H9 (cell line): ENCODE data around the gene SBK2. TPM values are rescaled to one million over a fixed set of nuclear protein-coding genes. Genes with fewer than 3 reads are reported as not detected.

Source experiments
- DNase-seq: peaks from one replicate; pipeline ENCODE4 v3.0.0-alpha.2; 2017
- H2AFZ ChIP-seq: one replicate; pipeline ENCODE4 v1.6.1; 2013; ENCODE audit warnings: mild to moderate bottlenecking, low read length, control low read depth, moderate library complexity
- H2AK5ac ChIP-seq: 2 replicates; pipeline ENCODE4 v1.6.1; 2013; ENCODE audit warnings: low read length, control low read depth, mixed read lengths; ENCODE audit not compliant: insufficient read length
- H2BK120ac ChIP-seq: one replicate; pipeline ENCODE4 v1.6.1; 2013; ENCODE audit warnings: low read depth, mild to moderate bottlenecking, low read length, control low read depth, inconsistent platforms; ENCODE audit not compliant: poor library complexity, severe bottlenecking
- H2BK12ac ChIP-seq: 2 replicates; pipeline ENCODE4 v1.6.1; 2013; ENCODE audit warnings: low read length, control low read depth, mixed read lengths, low read depth; ENCODE audit not compliant: insufficient read length
- H2BK15ac ChIP-seq: 2 replicates; pipeline ENCODE4 v1.6.1; 2013; ENCODE audit warnings: low read depth, low read length, control low read depth
- H2BK20ac ChIP-seq: one replicate; pipeline ENCODE4 v1.6.1; 2013; ENCODE audit warnings: low read depth, mild to moderate bottlenecking, low read length, control low read depth, inconsistent platforms; ENCODE audit not compliant: poor library complexity, severe bottlenecking
- H2BK5ac ChIP-seq: 2 replicates; pipeline ENCODE4 v1.6.1; 2013; ENCODE audit warnings: low read length, control low read depth, mixed read lengths; ENCODE audit not compliant: insufficient read length
- H3K14ac ChIP-seq: 2 replicates; pipeline ENCODE4 v1.6.1; 2013; ENCODE audit warnings: low read length, control low read depth; ENCODE audit not compliant: insufficient read depth
- H3K18ac ChIP-seq: 2 replicates; pipeline ENCODE4 v1.6.1; 2013; ENCODE audit warnings: low read depth, mild to moderate bottlenecking, mixed read lengths, low read length, control low read depth; ENCODE audit not compliant: insufficient read length
- H3K23ac ChIP-seq: 2 replicates; pipeline ENCODE4 v1.6.1; 2013; ENCODE audit warnings: low read length, control low read depth, mixed read lengths, low read depth; ENCODE audit not compliant: insufficient read length
- H3K23me2 ChIP-seq: 2 replicates; pipeline ENCODE4 v1.6.1; 2013; ENCODE audit warnings: low read depth, mild to moderate bottlenecking, mixed read lengths, low read length, control low read depth; ENCODE audit not compliant: insufficient read length, poor library complexity, severe bottlenecking
- H3K27ac ChIP-seq: 2 replicates; pipeline ENCODE4 v1.5.1; 2013; ENCODE audit warnings: low read length, control low read depth, mixed read lengths, low read depth; ENCODE audit not compliant: insufficient read length
- H3K27me3 ChIP-seq: 2 replicates; pipeline ENCODE4 v1.6.1; 2013; ENCODE audit warnings: low read length, control low read depth, inconsistent platforms; ENCODE audit not compliant: insufficient read depth
- H3K4ac ChIP-seq: 2 replicates; pipeline ENCODE4 v1.6.1; 2013; ENCODE audit warnings: low read depth, mild to moderate bottlenecking, control low read depth, inconsistent platforms, low read length, moderate library complexity
- H3K4me1 ChIP-seq: 2 replicates; pipeline ENCODE4 v1.6.1; 2013; ENCODE audit warnings: low read length, control low read depth, inconsistent platforms; ENCODE audit not compliant: insufficient read depth
- H3K4me2 ChIP-seq: 2 replicates; pipeline ENCODE4 v1.6.1; 2013; ENCODE audit warnings: low read length, control low read depth, mixed read lengths; ENCODE audit not compliant: insufficient read length, insufficient read depth
- H3K56ac ChIP-seq: 2 replicates; pipeline ENCODE4 v1.6.1; 2013; ENCODE audit warnings: low read depth, mild to moderate bottlenecking, mixed read lengths, low read length, control low read depth; ENCODE audit not compliant: insufficient read length
- H3K79me1 ChIP-seq: 2 replicates; pipeline ENCODE4 v1.6.1; 2013; ENCODE audit warnings: low read depth, mild to moderate bottlenecking, moderate library complexity, low read length, control low read depth, inconsistent platforms; ENCODE audit not compliant: insufficient read depth, poor library complexity, severe bottlenecking
- H3K79me2 ChIP-seq: 2 replicates; pipeline ENCODE4 v1.6.1; 2013; ENCODE audit warnings: low read length, control low read depth, inconsistent platforms; ENCODE audit not compliant: insufficient read depth
- H3K9ac ChIP-seq: 2 replicates; pipeline ENCODE4 v1.6.1; 2013; ENCODE audit warnings: low read length, control low read depth, mixed read lengths; ENCODE audit not compliant: insufficient read length; ENCODE audit errors: extremely low read depth
- H3K9me3 ChIP-seq: one replicate; pipeline ENCODE4 v1.6.1; 2013; ENCODE audit warnings: low read depth, low read length, inconsistent platforms; ENCODE audit not compliant: control insufficient read depth
- H3T11ph ChIP-seq: one replicate; pipeline ENCODE4 v1.6.1; 2013; ENCODE audit warnings: mild to moderate bottlenecking, low read length, control low read depth, inconsistent platforms
- H4K20me1 ChIP-seq: one replicate; pipeline ENCODE4 v1.6.1; 2013; ENCODE audit not compliant: control insufficient read depth, insufficient read length, insufficient read depth
- H4K5ac ChIP-seq: 2 replicates; pipeline ENCODE4 v1.6.1; 2013; ENCODE audit warnings: low read depth, mild to moderate bottlenecking, mixed read lengths, low read length, control low read depth; ENCODE audit not compliant: insufficient read length
- H4K8ac ChIP-seq: replicated peaks from 2 replicates; pipeline ENCODE4 v1.6.1; 2013; ENCODE audit warnings: low read length, control low read depth, mixed read lengths, low read depth; ENCODE audit not compliant: insufficient read length
- H4K91ac ChIP-seq: 2 replicates; pipeline ENCODE4 v1.6.1; 2013; ENCODE audit warnings: low read depth, mild to moderate bottlenecking, moderate library complexity, mixed read lengths, low read length, control low read depth; ENCODE audit not compliant: insufficient read length
- H3K27ac Mint-ChIP-seq, 3 experiments: 2 replicates in 2 of 3; 3 replicates in 1 of 3; pipeline ENCODE4 v1.8.0; 2020 to 2021; ENCODE audit warnings: mixed read lengths in 3 of 3, mild to moderate bottlenecking in 1 of 3, moderate library complexity in 1 of 3
- H3K27me3 Mint-ChIP-seq: 2 replicates; pipeline ENCODE4 v1.8.0; 2021; ENCODE audit warnings: low read depth, mild to moderate bottlenecking, moderate library complexity, mixed read lengths
- H3K36me3 Mint-ChIP-seq, 3 experiments: 2 replicates in 2 of 3; 3 replicates in 1 of 3; pipeline ENCODE4 v1.8.0; 2020 to 2021; ENCODE audit warnings: low read depth in 3 of 3, mixed read lengths in 3 of 3; ENCODE audit not compliant: insufficient read depth in 1 of 3
- H3K4me1 Mint-ChIP-seq, 2 experiments: 2 replicates each; pipeline ENCODE4 v1.8.0; 2020; ENCODE audit warnings: mixed read lengths in 2 of 2
- H3K4me3 Mint-ChIP-seq, 2 experiments: 2 replicates in 1 of 2; 3 replicates in 1 of 2; pipeline ENCODE4 v1.8.0; 2020 to 2021; ENCODE audit warnings: mild to moderate bottlenecking in 2 of 2, mixed read lengths in 2 of 2, moderate library complexity in 1 of 2
- H3K9me3 Mint-ChIP-seq, 2 experiments: 2 replicates in 1 of 2; 3 replicates in 1 of 2; pipeline ENCODE4 v1.8.0; 2020; ENCODE audit warnings: mild to moderate bottlenecking in 2 of 2, mixed read lengths in 2 of 2, moderate library complexity in 1 of 2
- WGBS: extraction: QIAGEN DNeasy Blood & Tissue Kit; methylation state at CpG from one replicate; pipeline ENCODE4 v1.1.7; 2013; ENCODE audit warnings: missing lambda C conversion rate, low lambda C conversion rate, mixed read lengths; ENCODE audit not compliant: insufficient read length; ENCODE audit errors: extremely low coverage; 5-methylcytosine and 5-hydroxymethylcytosine counted together
- total RNA-seq: library from RNA; stranded (reverse); gene quantifications from 2 replicates; pipeline ENCODE4 v1.2.1, GENCODE V29; 2021
- TF ChIP-seq, protein P1 (sequence below): fragments of 200-600 bp; sonication (generic); conservative IDR thresholded peaks from 3 replicates; pipeline ENCODE4 v1.8.0; 2021; ENCODE audit warnings: antibody characterized with exemption, mild to moderate bottlenecking

SBK2 gene
- total RNA-seq, 1 experiment from 2014 or later: 2.8 TPM

DNA sequence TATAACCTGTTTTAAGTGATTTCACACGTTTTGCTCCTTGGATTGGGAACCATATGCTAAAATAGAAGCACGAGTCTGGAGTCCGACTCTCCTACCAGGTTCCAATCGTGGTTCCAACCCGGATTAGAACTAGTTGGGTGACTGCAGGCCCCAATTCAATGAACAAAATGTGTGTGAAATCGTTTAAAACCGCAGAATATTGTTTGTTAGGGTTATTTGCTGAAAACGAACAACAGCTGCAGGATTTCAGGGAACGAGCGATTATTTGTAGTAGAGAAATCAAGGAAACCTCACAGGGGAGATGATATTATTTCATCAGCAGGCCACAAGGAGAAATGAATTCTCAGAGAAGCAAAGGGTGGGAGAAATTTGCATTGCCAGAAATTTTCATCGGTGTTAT lies 32.0 kb downstream of the SBK2 start:
- no peak overlapping the region for H3T11ph ChIP-seq
- H3K4me2 ChIP-seq: no peak overlapping the region
- 0 out of 4 replicates have a peak, but pooled peaks cover 0 to 2% of the 10 kb centered on the region in 2 experiments for H3K4me1 Mint-ChIP-seq
- no peak overlapping the region for H2BK120ac ChIP-seq
- TF ChIP-seq, protein P1, sequence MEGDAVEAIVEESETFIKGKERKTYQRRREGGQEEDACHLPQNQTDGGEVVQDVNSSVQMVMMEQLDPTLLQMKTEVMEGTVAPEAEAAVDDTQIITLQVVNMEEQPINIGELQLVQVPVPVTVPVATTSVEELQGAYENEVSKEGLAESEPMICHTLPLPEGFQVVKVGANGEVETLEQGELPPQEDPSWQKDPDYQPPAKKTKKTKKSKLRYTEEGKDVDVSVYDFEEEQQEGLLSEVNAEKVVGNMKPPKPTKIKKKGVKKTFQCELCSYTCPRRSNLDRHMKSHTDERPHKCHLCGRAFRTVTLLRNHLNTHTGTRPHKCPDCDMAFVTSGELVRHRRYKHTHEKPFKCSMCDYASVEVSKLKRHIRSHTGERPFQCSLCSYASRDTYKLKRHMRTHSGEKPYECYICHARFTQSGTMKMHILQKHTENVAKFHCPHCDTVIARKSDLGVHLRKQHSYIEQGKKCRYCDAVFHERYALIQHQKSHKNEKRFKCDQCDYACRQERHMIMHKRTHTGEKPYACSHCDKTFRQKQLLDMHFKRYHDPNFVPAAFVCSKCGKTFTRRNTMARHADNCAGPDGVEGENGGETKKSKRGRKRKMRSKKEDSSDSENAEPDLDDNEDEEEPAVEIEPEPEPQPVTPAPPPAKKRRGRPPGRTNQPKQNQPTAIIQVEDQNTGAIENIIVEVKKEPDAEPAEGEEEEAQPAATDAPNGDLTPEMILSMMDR: no peak
- H2BK20ac ChIP-seq: no peak overlapping the region
- no peak overlapping the region for H3K4ac ChIP-seq
- H3K27me3 ChIP-seq: peaks cover 5% of the 10 kb centered on the region
- no peak overlapping the region for H3K14ac ChIP-seq
- no peak overlapping the region for H2BK5ac ChIP-seq
- H4K20me1 ChIP-seq: no peaks in the 10 kb centered on the region
- H4K8ac ChIP-seq: no peak overlapping the region
- no peak overlapping the region for H2AK5ac ChIP-seq
- no peak overlapping the region for H3K4me3 Mint-ChIP-seq
- peaks cover 63% of the 10 kb centered on the region for H3K27me3 Mint-ChIP-seq
- no peak overlapping the region for H3K18ac ChIP-seq
- no peak overlapping the region for H4K5ac ChIP-seq
- H3K9me3 Mint-ChIP-seq: peaks cover 11 to 19% of the 10 kb centered on the region in 2 experiments
- H3K56ac ChIP-seq: no peak overlapping the region
- no CpG with 5 or more reads among the region's 11 CpGs for WGBS
- no peaks in the 10 kb centered on the region for H3K9me3 ChIP-seq
- H3K27ac ChIP-seq: no peak overlapping the region
- H3K79me1 ChIP-seq: no peaks in the 10 kb centered on the region
- no peak overlapping the region for H3K23ac ChIP-seq
- no peak overlapping the region for H4K91ac ChIP-seq
- no peak overlapping the region for H2AFZ ChIP-seq
- H3K79me2 ChIP-seq: no peaks in the 10 kb centered on the region
- no peaks in the 10 kb centered on the region for H3K23me2 ChIP-seq
- H2BK15ac ChIP-seq: no peak overlapping the region
- no peak overlapping the region for H3K27ac Mint-ChIP-seq
- H3K36me3 Mint-ChIP-seq: peaks cover 3 to 8% (median 7%) of the 10 kb centered on the region in 3 experiments
- no peak overlapping the region for H3K9ac ChIP-seq
- H3K4me1 ChIP-seq: no peaks in the 10 kb centered on the region
- H2BK12ac ChIP-seq: no peak overlapping the region
- no peak for DNase-seq
